Endothelial cell of umbilical vein (primary cell): ENCODE measurements around the gene ZNF17. TPM values are rescaled to one million over a fixed set of nuclear protein-coding genes. Genes with fewer than 3 reads are reported as not detected.

Experiments
- BruUV-seq: library from RNA; stranded (reverse); fragments of 400-500 nt; replicated peaks from 2 replicates; lab custom pipeline; 2021; lab: Mats Ljungman, UMichigan
- CTCF ChIA-PET: fragments of 300-600, 350-600 bp; sonication (Branson Sonifier 250); formaldehyde crosslinking; loops from one replicate; lab custom pipeline; 2021; ENCODE audit warnings: antibody characterized with exemption, inconsistent platforms; lab: Charles Lee
- POLR2A ChIA-PET: fragments of 300-600, 350-600 bp; sonication (Branson Sonifier 250); formaldehyde crosslinking; loops from one replicate; lab custom pipeline; 2021; ENCODE audit warnings: antibody characterized with exemption, inconsistent platforms; lab: Charles Lee
- DNase-seq: peaks from one replicate; pipeline ENCODE4 v3.0.0-alpha.2; 2011; ENCODE audit warnings: low read depth, low spot score
- FAIRE-seq: peaks from 2 replicates; lab custom pipeline; 2011; peaks lifted over from hg19 to GRCh38; lab: Jason Lieb, UNC
- H2AFZ ChIP-seq: 2 replicates; pipeline ENCODE4 v1.6.0; 2012; ENCODE audit warnings: low read depth, low read length, control low read depth, inconsistent platforms
- H3K27ac ChIP-seq: 2 replicates; pipeline ENCODE4 v1.5.1; 2011; ENCODE audit warnings: low read depth, mild to moderate bottlenecking, control low read depth, low read length, moderate library complexity; ENCODE audit not compliant: insufficient read depth
- H3K27me3 ChIP-seq, 2 experiments: 2 replicates each; pipeline versions ENCODE4 v1.6.0 to v1.6.1; 2011; ENCODE audit warnings: low read length in 2 of 2, mixed read lengths in 1 of 2; ENCODE audit not compliant: control insufficient read depth in 2 of 2, insufficient read depth in 2 of 2
- H3K36me3 ChIP-seq, 2 experiments: 2 replicates in 1 of 2; 3 replicates in 1 of 2; pipeline ENCODE4 v1.5.1; 2011; ENCODE audit warnings: low read length in 2 of 2, mild to moderate bottlenecking in 1 of 2, moderate library complexity in 1 of 2; ENCODE audit not compliant: control insufficient read depth in 2 of 2, insufficient read depth in 2 of 2; ENCODE audit errors: extremely low read depth in 1 of 2
- H3K4me1 ChIP-seq: 3 replicates; pipeline ENCODE4 v1.5.1; 2011; ENCODE audit warnings: mild to moderate bottlenecking, low read length; ENCODE audit not compliant: control insufficient read depth, insufficient read depth; ENCODE audit errors: extremely low read depth
- H3K4me2 ChIP-seq: 2 replicates; pipeline ENCODE4 v1.6.1; 2011; ENCODE audit warnings: low read length, control low read depth, mixed read lengths; ENCODE audit not compliant: insufficient read depth
- H3K4me3 ChIP-seq, 3 experiments: fragments of 200-600 bp in 1 of 3; sonication (generic), shearing (Covaris generic) in 1 of 3; replicated peaks in 1 of 3; 2 replicates each; pipeline ENCODE4 v1.5.1; 2011 to 2016; ENCODE audit warnings: control low read depth in 3 of 3, low read length in 3 of 3, mild to moderate bottlenecking in 2 of 3, inconsistent platforms in 1 of 3, low read depth in 1 of 3, moderate library complexity in 1 of 3; ENCODE audit not compliant: insufficient read depth in 1 of 3
- H3K79me2 ChIP-seq: 2 replicates; pipeline ENCODE4 v1.6.0; 2012; ENCODE audit warnings: low read length, inconsistent platforms; ENCODE audit not compliant: control insufficient read depth, insufficient read depth
- H3K9ac ChIP-seq: replicated peaks from 2 replicates; pipeline ENCODE3; 2011; ENCODE audit warnings: low read length, control low read depth; ENCODE audit not compliant: insufficient read depth; ENCODE audit errors: extremely low read depth
- H3K9me1 ChIP-seq: replicated peaks from 3 replicates; pipeline ENCODE4 v1.6.0; 2011; ENCODE audit warnings: mild to moderate bottlenecking, low read length; ENCODE audit not compliant: control insufficient read depth, insufficient read depth; ENCODE audit errors: extremely low read depth
- H3K9me3 ChIP-seq: replicated peaks from 2 replicates; pipeline ENCODE4 v1.5.1; 2012; ENCODE audit warnings: low read length, inconsistent platforms; ENCODE audit not compliant: control insufficient read depth, insufficient read depth
- H4K20me1 ChIP-seq: replicated peaks from 2 replicates; pipeline ENCODE3; 2011; ENCODE audit warnings: mild to moderate bottlenecking, low read length; ENCODE audit not compliant: control insufficient read depth, insufficient read depth; ENCODE audit errors: extremely low read depth
- dilution Hi-C: fragments of 300-500 bp; cut with MboI; formaldehyde crosslinking; loops from one replicate; pipeline ENCODE4 v1.15.0; 2019; ENCODE audit warnings: low sequenced_read_pairs; ENCODE audit not compliant: extremely low pct_ligation_motif_present
- intact Hi-C: fragments of 100-400 bp; cut with micrococcal nuclease; formaldehyde crosslinking; loops from one replicate; pipeline ENCODE4 v1.10.0; 2022
- polyA plus RNA-seq, 4 experiments: library from polyadenylated mRNA; depleted of rRNA in 3 of 4; stranded (reverse) in 3 of 4; unstranded in 1 of 4; fragments of >200 nt; gene quantifications; 2 replicates each; pipeline versions ENCODE4 v1.2.1 to v1.2.3, GENCODE V29; 2011 to 2012; ENCODE audit warnings: missing spikeins in 1 of 4
- total RNA-seq: library from RNA; stranded (reverse); gene quantifications from 2 replicates; pipeline ENCODE4 v1.2.3, GENCODE V29; 2021
- TF ChIP-seq, protein P1 (sequence below): IDR thresholded peaks from 2 replicates; pipeline ENCODE4 v1.6.1; 2011; ENCODE audit not compliant: insufficient read depth, insufficient read length
- TF ChIP-seq, protein P2 (sequence below), 2 donors: IDR thresholded peaks; 1 replicate in 1 of 2; 2 replicates in 1 of 2; pipeline ENCODE4 v1.5.1; 2011; ENCODE audit warnings: low read length in 2 of 2, mild to moderate bottlenecking in 2 of 2, moderate library complexity in 2 of 2, control low read depth in 1 of 2, inconsistent platforms in 1 of 2, low read depth in 1 of 2; ENCODE audit not compliant: insufficient read depth in 1 of 2; ENCODE audit errors: extremely low read depth in 1 of 2

The ZNF17 gene
- total and polyA plus RNA-seq, 2 donors (not counting 3 experiments of a cell fraction or from before 2014, with no cell fraction given) = 2.4 to 6.4 TPM

- FAIRE-seq = peak; percentile 4
Observed at GRCh38 chr19:57406516-57407123, 4.3 kb upstream of the ZNF17 start.

More at GRCh38 chr19:57406516-57407123, 4.3 kb upstream of the ZNF17 start:
- peaks cover 4% of the 10 kb centered on the region for H3K4me1 ChIP-seq
- H3K4me2 ChIP-seq = no peak overlapping the region
- BruUV-seq = no TSS peak
- POLR2A ChIA-PET = no interaction called here
- TF ChIP-seq, protein P1, sequence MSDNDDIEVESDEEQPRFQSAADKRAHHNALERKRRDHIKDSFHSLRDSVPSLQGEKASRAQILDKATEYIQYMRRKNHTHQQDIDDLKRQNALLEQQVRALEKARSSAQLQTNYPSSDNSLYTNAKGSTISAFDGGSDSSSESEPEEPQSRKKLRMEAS = no peak
- TF ChIP-seq, protein P2, sequence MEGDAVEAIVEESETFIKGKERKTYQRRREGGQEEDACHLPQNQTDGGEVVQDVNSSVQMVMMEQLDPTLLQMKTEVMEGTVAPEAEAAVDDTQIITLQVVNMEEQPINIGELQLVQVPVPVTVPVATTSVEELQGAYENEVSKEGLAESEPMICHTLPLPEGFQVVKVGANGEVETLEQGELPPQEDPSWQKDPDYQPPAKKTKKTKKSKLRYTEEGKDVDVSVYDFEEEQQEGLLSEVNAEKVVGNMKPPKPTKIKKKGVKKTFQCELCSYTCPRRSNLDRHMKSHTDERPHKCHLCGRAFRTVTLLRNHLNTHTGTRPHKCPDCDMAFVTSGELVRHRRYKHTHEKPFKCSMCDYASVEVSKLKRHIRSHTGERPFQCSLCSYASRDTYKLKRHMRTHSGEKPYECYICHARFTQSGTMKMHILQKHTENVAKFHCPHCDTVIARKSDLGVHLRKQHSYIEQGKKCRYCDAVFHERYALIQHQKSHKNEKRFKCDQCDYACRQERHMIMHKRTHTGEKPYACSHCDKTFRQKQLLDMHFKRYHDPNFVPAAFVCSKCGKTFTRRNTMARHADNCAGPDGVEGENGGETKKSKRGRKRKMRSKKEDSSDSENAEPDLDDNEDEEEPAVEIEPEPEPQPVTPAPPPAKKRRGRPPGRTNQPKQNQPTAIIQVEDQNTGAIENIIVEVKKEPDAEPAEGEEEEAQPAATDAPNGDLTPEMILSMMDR (IDR thresholded peaks at IDR 0.05; ENCODE audit: extremely low read depth in 1 of 2, insufficient read depth in 1 of 2, low read depth in 1 of 2, low read length in 2 of 2) = peak; percentile 55 to 75
- no peak overlapping the region for H2AFZ ChIP-seq
- H3K4me3 ChIP-seq = no peak overlapping the region
- dilution Hi-C loops (no loop called here), intact Hi-C loops (loop anchor here (1.0 kb wide), 1 partner anchor 332 kb away; no protein-coding TSS in a partner anchor)
- H3K9ac ChIP-seq = no peak overlapping the region
- H4K20me1 ChIP-seq = no peaks in the 10 kb centered on the region
- no peaks in the 10 kb centered on the region for H3K36me3 ChIP-seq
- H3K9me1 ChIP-seq = no peaks in the 10 kb centered on the region
- no peaks in the 10 kb centered on the region for H3K9me3 ChIP-seq
- peak; percentile 47 for DNase-seq
- H3K27ac ChIP-seq = no peak overlapping the region
- H3K79me2 ChIP-seq = peaks cover 1% of the 10 kb centered on the region
- no peaks in the 10 kb centered on the region for H3K27me3 ChIP-seq
- CTCF ChIA-PET = interaction anchor here (0.6 to 1.0 kb wide), 2 partner anchors 29 to 437 kb away, joined by 3 to 6 read pairs; partner anchors contain the start of gene ZNF749
